ENCODE results near the gene GRIK4. TPM values are rescaled to one million over a fixed set of nuclear protein-coding genes. Genes with fewer than 3 reads are reported as not detected.

GRIK4 gene
- total and polyA plus RNA-seq, 9 of the 15 experiments (the other 6 are each of a cell fraction or from before 2014, with no cell fraction given) = not detected

GRCh38 chr11:120543521-120544215 is 32.1 kb downstream of the GRIK4 start:
- no peak for DNase-seq (ENCODE audit: extremely low read depth in 1 of 4, low spot score in 3 of 4)
- no peak for TF ChIP-seq PTRF (tag; IDR thresholded peaks at IDR 0.05)
- TF ChIP-seq MAFG (tag; conservative IDR thresholded peaks at IDR 0.05) = no peak
- TF ChIP-seq ZFPM2 (CRISPR knock-in tag; IDR thresholded peaks at IDR 0.05) = no peak
- TF ChIP-seq PYGO2 (tag; IDR thresholded peaks at IDR 0.05) = no peak
- no peak for TF ChIP-seq KAT7 (CRISPR knock-in tag; IDR thresholded peaks at IDR 0.05; ENCODE audit: borderline replicate concordance)
- no peak for TF ChIP-seq HNRNPH1 (optimal IDR thresholded peaks at IDR 0.05; ENCODE audit: low read depth, low read length)
- TF ChIP-seq CBFA2T2 (conservative IDR thresholded peaks at IDR 0.05) = no peak
- no peak for TF ChIP-seq SRSF7 (optimal IDR thresholded peaks at IDR 0.05; ENCODE audit: low read depth, low read length)
- TF ChIP-seq, protein P1, sequence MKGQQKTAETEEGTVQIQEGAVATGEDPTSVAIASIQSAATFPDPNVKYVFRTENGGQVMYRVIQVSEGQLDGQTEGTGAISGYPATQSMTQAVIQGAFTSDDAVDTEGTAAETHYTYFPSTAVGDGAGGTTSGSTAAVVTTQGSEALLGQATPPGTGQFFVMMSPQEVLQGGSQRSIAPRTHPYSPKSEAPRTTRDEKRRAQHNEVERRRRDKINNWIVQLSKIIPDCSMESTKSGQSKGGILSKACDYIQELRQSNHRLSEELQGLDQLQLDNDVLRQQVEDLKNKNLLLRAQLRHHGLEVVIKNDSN (CRISPR knock-in tag; IDR thresholded peaks at IDR 0.05) = no peak
- no peak overlapping the region for H3K9ac ChIP-seq (ENCODE audit: insufficient read depth in 1 of 2, low read depth in 2 of 2, low read length in 2 of 2)
- H2AFZ ChIP-seq (ENCODE audit: low read depth, low read length) = no peak overlapping the region
- no peak for ATAC-seq
- ChIA-PET CTCF (ENCODE audit: low intra/inter-chr PET ratio) (no interaction called here), POLR2A (interaction anchor here (0.7 to 1.5 kb wide), 3 partner anchors 19 to 664 kb away, joined by 3 to 4 read pairs (median 3); no protein-coding TSS in a partner anchor)
- peaks cover 6% of the 10 kb centered on the region; the same call in 1 of the 2 replicates for H4K20me1 ChIP-seq (replicated peaks; ENCODE audit: control insufficient read depth, insufficient read depth, low read length)
- peaks cover 5 to 46% of the 10 kb centered on the region in 2 experiments; a peak in 3 of 5 replicates for H3K27me3 ChIP-seq (ENCODE audit: control insufficient read depth in 2 of 2, insufficient read depth in 2 of 2, low read length in 2 of 2)
- H3K9me1 ChIP-seq (ENCODE audit: control insufficient read depth, insufficient read depth, low read length) = no peaks in the 10 kb centered on the region
- no peaks in the 10 kb centered on the region for H3K79me2 ChIP-seq (ENCODE audit: control insufficient read depth, insufficient read depth, low read length)
- WGBS (ENCODE audit: insufficient coverage, low coverage, missing lambda C conversion rate) = 0% methylated on average over 6 of the region's 6 CpGs
- intact Hi-C loops (cut with micrococcal nuclease) (no loop called here), in situ Hi-C loops (cut with MboI) (no loop called here)
- no peak for FAIRE-seq
- H3K27ac ChIP-seq (ENCODE audit: extremely low read depth, low read depth, low read length) = no peak overlapping the region
- H3K4me1 ChIP-seq (replicated peaks in 1 of 2; ENCODE audit: control insufficient read depth in 2 of 2, insufficient read depth in 2 of 2, low read length in 2 of 2) = no peaks in the 10 kb centered on the region
- H3K4me3 ChIP-seq = no peak overlapping the region
- no peak overlapping the region for H3K4me2 ChIP-seq (ENCODE audit: insufficient read depth, low read length)
- no peaks in the 10 kb centered on the region for H3K9me3 ChIP-seq (replicated peaks; ENCODE audit: control insufficient read depth, insufficient read depth, low read depth, low read length)
- no peaks in the 10 kb centered on the region for H3K36me3 ChIP-seq (ENCODE audit: control insufficient read depth, insufficient read depth, low read length)
- BruUV-seq (replicated peaks) = no TSS peak

All from K562 (cell line).